Islet of Langerhans (tissue), 1 donor: Measurements from ENCODE around the gene USP25.

Experiments
- FAIRE-seq: peaks from one replicate; lab custom pipeline; 2011; peaks lifted over from hg19 to GRCh38; lab: Jason Lieb, UNC

USP25 gene, protein sequence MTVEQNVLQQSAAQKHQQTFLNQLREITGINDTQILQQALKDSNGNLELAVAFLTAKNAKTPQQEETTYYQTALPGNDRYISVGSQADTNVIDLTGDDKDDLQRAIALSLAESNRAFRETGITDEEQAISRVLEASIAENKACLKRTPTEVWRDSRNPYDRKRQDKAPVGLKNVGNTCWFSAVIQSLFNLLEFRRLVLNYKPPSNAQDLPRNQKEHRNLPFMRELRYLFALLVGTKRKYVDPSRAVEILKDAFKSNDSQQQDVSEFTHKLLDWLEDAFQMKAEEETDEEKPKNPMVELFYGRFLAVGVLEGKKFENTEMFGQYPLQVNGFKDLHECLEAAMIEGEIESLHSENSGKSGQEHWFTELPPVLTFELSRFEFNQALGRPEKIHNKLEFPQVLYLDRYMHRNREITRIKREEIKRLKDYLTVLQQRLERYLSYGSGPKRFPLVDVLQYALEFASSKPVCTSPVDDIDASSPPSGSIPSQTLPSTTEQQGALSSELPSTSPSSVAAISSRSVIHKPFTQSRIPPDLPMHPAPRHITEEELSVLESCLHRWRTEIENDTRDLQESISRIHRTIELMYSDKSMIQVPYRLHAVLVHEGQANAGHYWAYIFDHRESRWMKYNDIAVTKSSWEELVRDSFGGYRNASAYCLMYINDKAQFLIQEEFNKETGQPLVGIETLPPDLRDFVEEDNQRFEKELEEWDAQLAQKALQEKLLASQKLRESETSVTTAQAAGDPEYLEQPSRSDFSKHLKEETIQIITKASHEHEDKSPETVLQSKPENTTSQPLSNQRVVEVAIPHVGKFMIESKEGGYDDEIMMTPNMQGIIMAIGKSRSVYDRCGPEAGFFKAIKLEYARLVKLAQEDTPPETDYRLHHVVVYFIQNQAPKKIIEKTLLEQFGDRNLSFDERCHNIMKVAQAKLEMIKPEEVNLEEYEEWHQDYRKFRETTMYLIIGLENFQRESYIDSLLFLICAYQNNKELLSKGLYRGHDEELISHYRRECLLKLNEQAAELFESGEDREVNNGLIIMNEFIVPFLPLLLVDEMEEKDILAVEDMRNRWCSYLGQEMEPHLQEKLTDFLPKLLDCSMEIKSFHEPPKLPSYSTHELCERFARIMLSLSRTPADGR

GRCh38 chr21:15729674-15730483 lies at the start of gene USP25:
Gene USP25 (plus strand): TSS chr21:15729982. CDS start chr21:15730394, 412 bp downstream.
- no peak for FAIRE-seq

GRCh38 chr21:15682186-15682895 lies 47.4 kb upstream of the USP25 start:
- no peak for FAIRE-seq

GRCh38 chr21:15682977-15683376 lies 46.8 kb upstream of the USP25 start:
- peak; percentile 64 for FAIRE-seq

DNA sequence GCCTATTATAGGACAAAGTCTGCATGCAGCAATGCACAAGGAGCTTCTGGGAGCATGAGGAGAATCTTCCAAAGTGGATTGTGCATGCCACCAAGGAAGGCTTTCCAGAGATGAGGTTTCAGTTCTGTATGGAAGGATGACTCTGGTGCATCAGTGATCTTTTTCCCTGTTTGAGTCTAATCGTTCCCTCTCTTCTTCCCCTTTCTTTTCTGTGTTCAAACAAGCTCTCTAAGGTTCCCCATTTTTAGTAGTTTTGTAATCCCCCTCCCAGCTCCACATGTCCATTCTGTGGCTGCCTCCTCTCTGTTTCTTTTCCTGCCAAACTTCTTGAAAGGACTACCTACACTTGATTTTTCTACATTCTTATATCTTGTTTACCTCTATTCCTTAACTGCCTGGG lies 43.3 kb upstream of the USP25 start:
- no peak for FAIRE-seq

DNA sequence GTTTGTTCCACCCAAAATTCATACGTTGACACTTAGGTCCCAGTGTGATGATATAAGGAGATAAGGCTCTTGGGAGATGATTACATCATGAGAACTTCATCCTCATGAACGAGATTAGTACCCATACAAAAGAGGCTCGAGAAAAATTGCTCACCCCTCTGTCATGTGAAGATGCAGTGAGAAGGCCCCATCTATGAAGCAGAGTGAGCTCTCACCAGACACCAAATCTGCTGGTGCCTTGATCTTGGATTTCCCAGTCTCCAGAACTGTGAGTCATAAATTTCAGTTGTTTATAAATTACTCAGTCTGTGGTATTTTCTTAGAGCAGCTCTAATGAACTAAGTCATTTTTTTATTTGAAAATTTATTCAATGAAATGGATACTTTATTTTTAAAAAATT lies 42.6 kb upstream of the USP25 start:
- no peak for FAIRE-seq

DNA sequence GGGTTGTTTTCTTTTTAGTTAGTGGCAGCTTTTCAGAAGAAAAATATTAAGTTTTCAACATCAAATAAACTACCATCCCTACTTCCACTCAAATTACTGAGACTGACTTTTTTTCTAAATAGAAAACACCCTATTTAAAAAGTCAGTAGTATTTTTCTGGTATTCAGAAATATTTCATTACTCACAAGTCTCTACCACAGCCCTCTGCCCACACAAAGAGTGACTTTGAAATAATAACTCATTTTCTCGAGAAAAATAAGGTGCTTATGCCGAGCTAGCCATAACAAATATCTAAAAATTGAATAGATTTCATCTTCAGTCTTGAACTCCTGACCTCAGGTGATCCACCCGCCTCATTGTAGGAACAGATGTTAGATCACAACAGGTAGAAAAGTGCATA lies 41.8 kb upstream of the USP25 start:
- FAIRE-seq, result no peak

- no peak for FAIRE-seq
Observed at GRCh38 chr21:15688809-15689208, 41.0 kb upstream of the USP25 start.

DNA sequence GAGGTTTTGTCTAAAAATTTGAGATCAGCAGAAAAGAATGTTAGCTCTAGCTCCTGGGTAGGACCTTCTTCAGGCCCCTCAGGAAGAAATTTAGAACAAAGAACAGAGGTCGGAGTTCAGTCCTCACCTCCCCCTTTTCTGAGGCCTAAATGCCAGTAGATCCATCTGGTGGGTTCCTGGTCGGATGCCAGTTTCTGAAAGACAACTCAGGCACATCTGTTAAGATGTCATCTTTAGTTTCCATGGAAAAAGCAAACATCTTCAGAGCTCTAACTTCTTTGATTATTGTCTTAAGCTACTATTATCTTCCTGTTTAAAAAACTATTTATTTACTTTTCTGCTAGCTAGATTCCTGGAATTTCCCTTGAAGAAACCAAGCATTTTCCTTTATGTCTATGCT lies 37.1 kb upstream of the USP25 start:
- FAIRE-seq, result no peak

- no peak for FAIRE-seq
Observed at GRCh38 chr21:15695241-15695640, 34.5 kb upstream of the USP25 start.

- FAIRE-seq, result no peak
Observed at GRCh38 chr21:15701830-15702229, 28.0 kb upstream of the USP25 start.

DNA sequence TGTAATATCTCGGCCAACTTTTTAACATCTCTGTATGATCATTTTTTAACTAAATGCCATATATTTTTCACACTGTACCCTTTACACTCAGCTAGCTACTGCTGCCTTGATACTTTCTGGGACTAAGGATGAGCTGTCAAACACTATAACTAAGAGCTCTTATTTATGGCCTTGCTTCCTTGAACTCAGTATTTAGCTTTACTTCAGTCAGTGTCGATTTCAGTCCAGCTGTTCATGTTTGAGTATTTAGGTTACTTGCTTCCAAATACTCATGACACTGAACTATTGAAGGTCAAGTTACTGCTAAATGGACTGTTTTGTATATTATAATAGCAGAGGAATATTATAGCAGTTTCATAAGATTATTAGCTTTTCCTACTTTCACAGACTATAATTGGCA lies 25.9 kb upstream of the USP25 start:
- peak; percentile 9 for FAIRE-seq

- no peak for FAIRE-seq
Observed at GRCh38 chr21:15706696-15707095, 23.1 kb upstream of the USP25 start.

DNA sequence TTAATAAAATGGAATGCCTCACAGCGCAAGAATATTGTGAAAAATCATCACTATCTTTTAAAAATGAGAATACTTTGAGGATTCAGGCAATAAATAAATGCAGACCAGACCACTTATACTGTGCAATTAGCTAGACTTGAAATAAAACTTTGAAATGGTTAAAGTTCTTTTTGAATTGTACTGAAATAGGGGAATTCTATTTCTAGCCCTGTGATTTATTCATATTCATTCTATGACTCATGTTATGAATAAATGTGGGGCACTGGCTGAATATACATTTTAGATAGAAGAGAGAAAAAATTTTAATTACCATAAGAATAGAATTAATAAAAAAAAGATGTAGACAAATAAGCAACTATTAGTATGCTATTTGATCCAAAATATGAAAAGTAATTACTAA lies 16.4 kb upstream of the USP25 start:
- no peak for FAIRE-seq

DNA sequence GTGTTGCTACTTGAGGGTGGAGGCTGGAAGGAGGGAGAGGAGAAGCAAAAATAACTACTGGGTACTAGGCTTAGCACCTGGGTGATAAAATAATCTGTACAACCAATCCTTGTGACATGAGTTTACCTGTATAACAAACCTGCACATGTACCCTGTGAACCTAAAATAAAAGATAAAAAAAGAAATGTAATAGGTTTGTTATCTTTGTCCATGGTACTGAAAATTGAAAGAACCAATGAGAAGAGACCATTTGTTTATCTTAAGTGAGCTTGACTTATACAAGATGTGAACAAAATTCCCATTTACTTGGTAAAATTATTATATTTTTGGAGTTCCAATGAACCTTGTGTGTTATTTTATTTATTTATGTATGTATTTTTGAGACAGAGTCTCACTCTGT lies 11.1 kb upstream of the USP25 start:
- no peak for FAIRE-seq

GRCh38 chr21:15719976-15720375 lies 9.8 kb upstream of the USP25 start:
- FAIRE-seq, result no peak

DNA sequence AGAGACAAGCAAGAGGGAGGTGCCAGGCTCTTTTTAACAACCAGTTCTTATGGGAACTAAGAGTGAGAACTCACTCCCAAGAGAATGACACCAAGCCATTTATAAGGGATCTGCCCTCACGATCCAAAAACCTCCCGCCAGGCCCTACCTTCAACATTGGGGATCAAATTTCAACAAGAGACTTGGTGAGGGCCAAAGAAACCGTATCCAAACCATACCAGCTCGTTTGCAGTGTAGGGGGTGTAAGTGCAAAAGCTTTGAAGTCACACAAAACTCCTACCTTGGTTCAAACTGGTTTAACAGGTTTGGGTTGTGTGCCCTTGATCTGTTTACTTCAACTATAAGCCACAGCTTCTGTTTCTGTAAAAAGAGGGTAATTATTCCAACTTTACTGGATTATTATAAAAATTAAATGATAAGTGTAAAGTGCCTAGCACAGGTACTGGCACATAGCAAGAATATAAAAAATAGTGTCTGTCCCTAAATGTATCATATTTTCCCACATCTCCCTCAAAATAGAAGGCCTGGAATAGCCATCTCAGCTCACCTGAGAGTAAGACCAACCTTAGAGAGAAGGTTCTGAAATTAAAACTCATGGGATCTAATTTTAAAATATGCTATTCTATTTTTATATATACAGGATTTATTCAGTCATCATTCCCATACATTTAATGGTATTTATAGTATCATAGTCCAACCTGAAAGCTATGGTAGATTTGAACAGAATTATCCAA lies 7.0 kb upstream of the USP25 start:
- no peak for FAIRE-seq

DNA sequence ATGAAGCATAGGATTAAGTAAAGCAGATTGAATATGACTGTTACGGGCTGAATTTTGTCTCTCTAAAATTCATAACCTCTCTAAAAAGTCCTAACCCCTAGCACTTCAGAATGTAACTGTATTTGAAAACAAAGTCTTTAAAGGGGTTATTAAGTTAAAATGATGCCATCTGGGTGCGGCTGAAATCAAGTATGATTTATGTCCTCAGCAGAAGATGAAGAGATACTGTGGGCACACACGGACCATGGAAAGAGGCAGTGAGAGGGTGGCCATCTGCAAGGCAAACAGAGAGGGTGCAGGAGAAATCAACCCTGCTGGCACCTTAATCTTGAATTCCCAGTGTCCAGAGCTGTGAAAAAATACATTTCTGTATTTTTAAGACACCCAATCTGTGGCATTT lies 3.8 kb upstream of the USP25 start:
- FAIRE-seq, result no peak

DNA sequence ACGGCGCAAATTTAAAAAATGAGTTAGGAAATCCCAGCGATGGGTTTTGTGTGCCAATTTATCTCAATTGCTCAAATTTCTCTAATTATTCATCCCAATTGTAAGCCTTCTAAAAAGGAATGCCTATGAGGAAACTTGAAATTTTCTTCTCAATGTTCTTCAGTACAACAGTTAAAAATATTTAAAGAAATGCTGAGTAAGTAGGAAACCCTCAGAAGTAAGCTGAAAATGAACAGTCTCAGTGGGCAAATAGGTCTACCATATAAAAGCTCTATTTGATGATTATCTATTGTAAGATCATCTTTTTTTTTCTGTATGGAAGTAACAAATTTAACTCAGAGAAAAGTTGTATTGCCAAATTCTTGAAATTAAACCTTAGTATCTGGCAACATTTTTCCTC lies 1.7 kb upstream of the USP25 start:
- FAIRE-seq, result no peak

DNA sequence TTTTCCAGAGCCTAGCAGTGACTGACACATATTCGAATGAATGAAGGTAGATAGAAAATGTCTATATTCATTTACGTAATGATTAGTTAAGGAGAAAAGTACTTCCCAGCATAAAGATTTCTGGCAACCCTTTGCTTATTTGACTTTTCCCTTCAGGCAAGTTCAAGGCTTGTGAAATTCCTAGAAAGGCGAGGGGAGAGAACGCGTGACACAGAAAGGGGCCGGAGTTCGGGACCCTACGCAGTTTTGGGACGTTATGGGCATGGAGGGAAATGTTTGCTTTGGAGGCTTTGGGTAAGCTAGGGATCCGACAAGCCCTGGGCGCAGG lies 472 bp upstream of the USP25 start:
- no peak for FAIRE-seq

DNA sequence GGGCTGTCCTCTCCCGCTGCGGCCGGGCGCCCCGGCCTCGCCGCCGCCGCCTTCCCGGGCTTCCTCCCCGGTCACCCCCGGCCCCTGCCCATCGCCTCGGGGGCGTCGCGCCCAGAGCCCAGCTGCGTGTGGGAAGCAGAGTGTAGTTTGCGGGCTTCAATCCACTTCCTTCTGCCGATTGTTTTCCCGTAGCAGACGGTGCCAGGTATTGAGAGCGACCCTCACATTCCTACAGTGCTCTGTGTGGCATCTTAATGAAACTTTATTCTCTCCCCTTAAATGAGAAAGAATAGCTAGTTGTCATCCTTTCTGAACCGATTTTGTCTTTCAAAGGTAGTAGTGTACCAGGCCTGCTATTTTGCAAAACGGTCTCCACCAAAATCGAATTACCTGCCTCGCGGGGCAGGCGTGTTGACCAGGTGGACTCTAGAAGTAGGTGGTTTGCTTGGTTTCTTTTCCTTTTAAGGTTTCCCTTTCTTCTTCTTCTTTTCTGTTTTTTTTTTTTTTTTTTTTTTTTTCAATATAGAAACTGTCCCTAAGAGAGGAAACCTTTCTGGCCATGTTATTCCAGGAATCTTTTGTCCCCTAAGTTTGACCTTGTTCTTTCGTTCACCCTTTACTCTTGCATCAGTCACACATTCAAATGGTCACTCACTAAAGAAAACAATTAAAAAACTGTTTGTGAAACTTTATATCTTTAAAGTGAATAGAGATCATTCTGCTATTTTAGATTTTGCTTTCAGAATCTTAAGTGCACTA lies 881 bp downstream of the USP25 start:
- no peak for FAIRE-seq
